GM21825 (cell line): ENCODE data around the gene TDRD9.
"Not testable (repeated sequence)": the region's sequence is repeated elsewhere in the genome, so short reads cannot be mapped to it uniquely, and the experiment has no call there.

Source experiments
- ATAC-seq: cut with Tn5 transposase; IDR thresholded peaks from one replicate; pipeline ENCODE4 v1.9.1; 2021; ENCODE audit warnings: mild to moderate bottlenecking, moderate library complexity; ENCODE audit not compliant: unreplicated experiment

Gene TDRD9, protein sequence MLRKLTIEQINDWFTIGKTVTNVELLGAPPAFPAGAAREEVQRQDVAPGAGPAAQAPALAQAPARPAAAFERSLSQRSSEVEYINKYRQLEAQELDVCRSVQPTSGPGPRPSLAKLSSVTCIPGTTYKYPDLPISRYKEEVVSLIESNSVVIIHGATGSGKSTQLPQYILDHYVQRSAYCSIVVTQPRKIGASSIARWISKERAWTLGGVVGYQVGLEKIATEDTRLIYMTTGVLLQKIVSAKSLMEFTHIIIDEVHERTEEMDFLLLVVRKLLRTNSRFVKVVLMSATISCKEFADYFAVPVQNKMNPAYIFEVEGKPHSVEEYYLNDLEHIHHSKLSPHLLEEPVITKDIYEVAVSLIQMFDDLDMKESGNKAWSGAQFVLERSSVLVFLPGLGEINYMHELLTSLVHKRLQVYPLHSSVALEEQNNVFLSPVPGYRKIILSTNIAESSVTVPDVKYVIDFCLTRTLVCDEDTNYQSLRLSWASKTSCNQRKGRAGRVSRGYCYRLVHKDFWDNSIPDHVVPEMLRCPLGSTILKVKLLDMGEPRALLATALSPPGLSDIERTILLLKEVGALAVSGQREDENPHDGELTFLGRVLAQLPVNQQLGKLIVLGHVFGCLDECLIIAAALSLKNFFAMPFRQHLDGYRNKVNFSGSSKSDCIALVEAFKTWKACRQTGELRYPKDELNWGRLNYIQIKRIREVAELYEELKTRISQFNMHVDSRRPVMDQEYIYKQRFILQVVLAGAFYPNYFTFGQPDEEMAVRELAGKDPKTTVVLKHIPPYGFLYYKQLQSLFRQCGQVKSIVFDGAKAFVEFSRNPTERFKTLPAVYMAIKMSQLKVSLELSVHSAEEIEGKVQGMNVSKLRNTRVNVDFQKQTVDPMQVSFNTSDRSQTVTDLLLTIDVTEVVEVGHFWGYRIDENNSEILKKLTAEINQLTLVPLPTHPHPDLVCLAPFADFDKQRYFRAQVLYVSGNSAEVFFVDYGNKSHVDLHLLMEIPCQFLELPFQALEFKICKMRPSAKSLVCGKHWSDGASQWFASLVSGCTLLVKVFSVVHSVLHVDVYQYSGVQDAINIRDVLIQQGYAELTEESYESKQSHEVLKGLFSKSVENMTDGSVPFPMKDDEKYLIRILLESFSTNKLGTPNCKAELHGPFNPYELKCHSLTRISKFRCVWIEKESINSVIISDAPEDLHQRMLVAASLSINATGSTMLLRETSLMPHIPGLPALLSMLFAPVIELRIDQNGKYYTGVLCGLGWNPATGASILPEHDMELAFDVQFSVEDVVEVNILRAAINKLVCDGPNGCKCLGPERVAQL (N-terminal part only)

GRCh38 chr14:103928011-103928890 is at the start of gene TDRD9:
Gene TDRD9, plus strand, starts transcription at chr14:103928456. Its CDS starts 54 bp downstream, at chr14:103928510.
- ATAC-seq = no peak

DNA sequence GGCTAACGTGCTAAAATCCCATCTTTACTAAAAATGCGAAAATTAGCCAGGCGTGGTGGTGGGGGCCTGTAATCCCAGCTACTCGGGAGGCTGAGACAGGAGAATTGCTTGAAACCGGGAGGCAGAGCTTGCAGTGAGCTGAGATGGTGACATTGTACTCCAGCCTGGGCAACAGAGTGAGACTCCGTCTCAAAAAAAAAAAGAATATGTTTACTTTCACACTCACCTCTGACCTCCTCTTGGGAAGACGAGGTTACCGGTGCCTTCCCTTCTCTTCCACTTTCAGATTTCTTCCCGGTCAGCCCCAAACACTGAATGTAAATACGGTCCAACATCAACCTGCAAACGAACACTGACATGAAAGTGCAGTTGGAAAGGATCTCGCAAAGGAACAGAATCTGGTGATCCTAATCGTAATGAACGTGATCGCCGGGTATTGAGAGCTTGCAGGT is 49.1 kb upstream of the TDRD9 start:
- no peak for ATAC-seq

GRCh38 chr14:103879570-103880347 is 48.5 kb upstream of the TDRD9 start:
- ATAC-seq = no peak

DNA sequence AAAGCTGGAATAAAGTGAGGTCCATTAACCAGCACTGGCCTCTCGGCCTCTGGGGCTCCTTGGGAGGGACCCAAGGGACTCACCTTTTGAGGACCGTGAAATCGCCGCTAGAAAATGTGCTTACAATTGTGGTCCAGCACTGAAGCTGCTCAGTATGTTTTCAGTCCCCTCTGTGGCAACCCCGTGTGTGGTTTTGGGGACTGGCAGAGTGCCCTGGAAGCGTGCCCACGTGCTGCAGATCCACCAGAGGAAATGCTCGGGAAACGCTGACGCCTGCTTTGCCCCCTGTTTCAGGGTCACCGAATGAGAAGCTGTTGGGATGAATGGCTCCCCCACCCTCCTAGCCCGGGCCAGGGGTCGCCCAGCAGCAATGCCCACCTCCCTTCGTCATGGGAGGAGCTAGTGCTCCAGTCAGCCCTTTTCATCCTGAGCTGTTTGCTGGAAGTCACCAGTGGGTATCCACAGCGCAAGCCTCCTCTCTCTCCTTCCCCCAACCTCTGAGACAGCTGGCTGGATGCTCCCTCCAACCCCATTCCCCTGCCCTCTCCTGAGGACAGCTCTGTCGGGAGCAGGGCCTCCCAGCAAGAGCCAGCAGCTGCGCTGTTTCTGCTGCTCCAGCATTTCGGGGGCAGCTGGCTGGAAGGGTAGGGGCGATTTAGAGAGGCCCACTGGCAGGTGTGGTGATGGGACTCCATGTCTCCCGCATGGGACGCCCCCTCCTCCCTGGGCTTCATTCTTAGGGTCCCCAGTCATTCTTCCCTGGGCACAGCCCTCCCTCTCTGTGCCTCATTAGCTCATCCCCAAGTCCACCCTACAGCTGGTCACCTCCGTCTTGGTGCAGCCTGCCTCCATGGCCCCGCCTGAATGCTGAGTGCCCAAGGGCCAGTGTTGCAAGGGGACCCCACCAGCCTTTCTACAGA is 47.6 kb upstream of the TDRD9 start:
- ATAC-seq = no peak

GRCh38 chr14:103881268-103882201 is 46.7 kb upstream of the TDRD9 start:
- no peak for ATAC-seq

DNA sequence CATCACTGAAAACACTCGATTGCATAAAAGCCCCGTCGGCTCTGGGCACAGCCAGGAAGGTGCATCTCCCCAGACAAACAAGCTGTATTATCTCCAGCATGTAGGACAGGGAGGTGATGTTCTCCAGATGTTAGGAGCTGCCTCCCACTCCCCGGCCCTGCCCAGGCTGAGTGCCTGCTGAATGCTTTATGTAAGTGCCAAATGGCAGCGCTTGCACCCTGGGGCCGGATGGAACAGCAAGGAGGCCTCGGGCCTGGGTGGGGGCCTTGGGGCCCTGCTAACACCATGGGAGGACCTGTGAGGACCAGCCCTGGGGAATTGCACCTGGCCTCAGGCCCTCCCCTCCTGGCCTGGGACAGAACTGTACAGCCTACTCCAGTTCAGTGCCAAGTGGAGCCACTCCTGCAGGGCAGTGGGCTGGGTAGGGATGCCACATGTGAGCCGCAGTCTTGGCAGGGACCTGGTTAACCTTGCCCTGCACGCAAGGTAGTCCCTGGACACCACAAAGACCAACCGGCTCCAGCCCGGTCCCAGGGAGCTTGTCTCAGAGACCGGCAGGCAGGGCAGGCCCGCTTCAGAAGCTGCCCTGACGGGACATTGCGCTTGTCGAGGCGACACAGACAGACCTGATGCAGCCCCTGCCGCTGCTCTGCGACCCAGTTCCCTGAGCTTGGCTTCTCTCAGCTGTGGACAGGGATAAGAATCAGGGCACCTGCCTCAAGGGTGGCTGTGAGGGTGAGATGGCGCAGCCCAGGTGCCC is 45.6 kb upstream of the TDRD9 start:
- no peak for ATAC-seq

DNA sequence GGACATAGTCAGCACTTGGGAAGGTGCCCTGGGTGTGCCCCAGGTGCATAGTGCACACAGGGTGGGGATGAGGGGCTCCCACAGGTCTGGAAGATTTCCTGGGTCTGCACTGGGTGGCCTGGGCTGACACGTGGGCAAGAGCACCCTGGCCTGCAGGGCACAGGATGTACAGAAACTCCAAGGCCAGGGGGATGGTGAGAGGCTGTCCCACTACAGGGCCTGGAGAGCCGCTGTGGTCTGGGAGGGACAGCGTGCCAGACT is 45.1 kb upstream of the TDRD9 start:
- no peak for ATAC-seq

DNA sequence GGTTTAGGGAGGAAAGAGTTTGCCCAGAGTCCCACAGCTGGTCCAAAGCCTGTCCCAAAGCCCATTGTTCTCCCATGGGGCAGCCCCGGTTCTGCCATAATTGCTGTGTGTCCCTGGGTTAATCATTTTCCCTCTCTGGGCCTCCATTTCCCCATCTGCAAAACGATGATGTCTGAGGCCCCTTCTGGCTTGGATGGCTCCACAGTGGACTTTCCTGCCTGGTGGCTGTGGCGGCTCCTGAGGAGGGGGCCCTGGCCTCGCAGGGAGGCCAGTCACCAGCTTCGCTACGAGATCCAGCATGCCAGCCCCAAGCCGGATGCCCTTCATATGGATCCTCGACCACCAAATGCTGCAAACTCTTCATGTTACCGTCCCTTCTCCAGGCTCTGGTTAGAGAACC is 43.4 kb upstream of the TDRD9 start:
- no peak for ATAC-seq

- ATAC-seq = no peak
Measured at GRCh38 chr14:103885509-103885932, 42.7 kb upstream of the TDRD9 start.

- ATAC-seq = no peak
Measured at GRCh38 chr14:103886304-103887169, 41.7 kb upstream of the TDRD9 start.

DNA sequence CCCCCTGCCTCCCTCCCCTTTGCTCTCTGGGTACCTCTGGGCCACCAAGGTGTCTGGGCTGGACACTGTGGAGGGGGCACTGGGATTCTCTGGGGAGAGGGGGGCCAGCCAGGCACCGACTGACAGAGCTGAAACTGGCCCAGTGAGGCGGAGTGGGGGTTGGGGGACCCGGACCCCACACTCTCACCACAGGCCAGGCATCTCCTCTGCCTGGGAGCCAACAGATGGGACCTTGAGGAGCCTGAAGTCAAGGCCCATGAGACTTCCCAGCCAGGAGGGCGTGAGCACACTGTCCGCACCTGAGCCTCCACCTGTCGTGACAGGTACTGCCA is 41.1 kb upstream of the TDRD9 start:
- no peak for ATAC-seq

DNA sequence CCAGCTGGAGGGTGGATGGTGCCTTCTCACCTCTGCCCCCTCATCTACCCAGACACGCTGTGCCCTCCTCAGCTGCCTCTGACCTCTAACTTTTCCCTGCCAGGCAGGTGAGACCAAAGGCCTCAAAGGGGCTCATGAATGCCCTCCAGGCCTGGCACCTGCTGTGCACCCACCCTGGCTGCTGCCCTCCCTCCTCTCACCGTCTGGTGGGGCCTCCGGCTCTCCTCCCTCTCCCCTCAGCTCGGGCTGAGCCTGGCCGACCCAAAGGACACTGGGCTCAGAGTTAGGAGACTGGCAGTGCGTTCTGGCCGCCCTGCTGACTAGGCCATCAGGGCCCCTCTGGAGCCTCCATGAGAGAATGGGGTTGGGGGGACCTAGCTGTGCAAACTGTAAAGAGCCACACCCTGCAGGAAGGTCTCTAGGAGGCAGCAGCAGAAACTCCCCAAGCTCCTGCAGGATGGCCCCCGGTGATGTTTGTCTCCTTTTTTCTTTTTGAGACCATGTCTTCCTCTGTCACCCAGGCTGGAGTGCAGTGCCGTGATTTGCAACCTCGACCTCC is 40.6 kb upstream of the TDRD9 start:
- no peak for ATAC-seq

GRCh38 chr14:103889002-103889312 is 39.3 kb upstream of the TDRD9 start:
- not testable (repeated sequence) for ATAC-seq

GRCh38 chr14:103889313-103890051 is 38.8 kb upstream of the TDRD9 start:
- no peak for ATAC-seq

- ATAC-seq = no peak
Measured at GRCh38 chr14:103890052-103890371, 38.2 kb upstream of the TDRD9 start.
